Dermis blood vessel endothelial cell (primary cell): ENCODE data around the gene HCAR2. TPM values are rescaled to one million over a fixed set of nuclear protein-coding genes. Genes with fewer than 3 reads are reported as not detected.
A peak's percentile ranks its signal among the peaks of the same experiment; 100 is the strongest.
"Not testable (repeated sequence)": the region's sequence is repeated elsewhere in the genome, so short reads cannot be mapped to it uniquely, and the experiment has no call there.

Source experiments
- DNase-seq: peaks from one replicate; pipeline ENCODE4 v3.0.0; 2010
- total RNA-seq: library from RNA; depleted of rRNA; stranded (reverse); fragments of >200 nt; gene quantifications from 2 replicates; pipeline ENCODE4 v1.2.3, GENCODE V29; 2014

Gene HCAR2
- total RNA-seq, 1 donor from 2014 or later: not detected

- DNase-seq: not testable (repeated sequence)
Observed at GRCh38 chr12:122715211-122715610, 12.1 kb upstream of the HCAR2 start.

GRCh38 chr12:122713491-122714188 is 10.5 kb upstream of the HCAR2 start:
- DNase-seq: not testable (repeated sequence)

GRCh38 chr12:122711266-122711665 is 8.1 kb upstream of the HCAR2 start:
- DNase-seq: not testable (repeated sequence)

- not testable (repeated sequence) for DNase-seq
Observed at GRCh38 chr12:122710341-122710740, 7.2 kb upstream of the HCAR2 start.

- not testable (repeated sequence) for DNase-seq
Observed at GRCh38 chr12:122709287-122709686, 6.1 kb upstream of the HCAR2 start.

- not testable (repeated sequence) for DNase-seq
Observed at GRCh38 chr12:122703841-122704240, 684 bp upstream of the HCAR2 start.

- not testable (repeated sequence) for DNase-seq
Observed at GRCh38 chr12:122701481-122701880, 1.7 kb downstream of the HCAR2 start.

GRCh38 chr12:122700038-122700710 is 3.0 kb downstream of the HCAR2 start:
- not testable (repeated sequence) for DNase-seq

- not testable (repeated sequence) for DNase-seq
Observed at GRCh38 chr12:122696922-122697321, 6.2 kb downstream of the HCAR2 start.

- no peak for DNase-seq
Observed at GRCh38 chr12:122691566-122691965, 11.6 kb downstream of the HCAR2 start.

- no peak for DNase-seq
Observed at GRCh38 chr12:122688291-122688690, 14.9 kb downstream of the HCAR2 start.

- DNase-seq: peak; percentile 13
Observed at GRCh38 chr12:122687086-122687485, 16.1 kb downstream of the HCAR2 start.

- DNase-seq: no peak
Observed at GRCh38 chr12:122686538-122686937, 16.6 kb downstream of the HCAR2 start.

GRCh38 chr12:122684297-122684813 is 18.8 kb downstream of the HCAR2 start:
- no peak for DNase-seq

- no peak for DNase-seq
Observed at GRCh38 chr12:122681814-122682213, 21.3 kb downstream of the HCAR2 start.

- not testable (repeated sequence) for DNase-seq
Observed at GRCh38 chr12:122680989-122681388, 22.2 kb downstream of the HCAR2 start.

GRCh38 chr12:122676781-122677180 is 26.4 kb downstream of the HCAR2 start:
- not testable (repeated sequence) for DNase-seq

GRCh38 chr12:122676015-122676414 is 27.1 kb downstream of the HCAR2 start:
- DNase-seq: not testable (repeated sequence)

GRCh38 chr12:122672515-122672914 is 30.6 kb downstream of the HCAR2 start:
- no peak for DNase-seq

GRCh38 chr12:122669397-122670070 is 33.6 kb downstream of the HCAR2 start:
- no peak for DNase-seq

- DNase-seq: no peak
Observed at GRCh38 chr12:122668268-122668667, 34.9 kb downstream of the HCAR2 start.

- no peak for DNase-seq
Observed at GRCh38 chr12:122665759-122666158, 37.4 kb downstream of the HCAR2 start.

- DNase-seq: no peak
Observed at GRCh38 chr12:122665349-122665748, 37.8 kb downstream of the HCAR2 start.
